A673 (cell line): ENCODE data around the gene TIGD3. TPM values are rescaled to one million over a fixed set of nuclear protein-coding genes. Genes with fewer than 3 reads are reported as not detected.
A peak's percentile ranks its signal among the peaks of the same experiment; 100 is the strongest.

Source experiments
- BruUV-seq: library from RNA; stranded (reverse); fragments of 400-500 nt; replicated peaks from 2 replicates; lab custom pipeline; 2021; lab: Mats Ljungman, UMichigan
- CTCF ChIA-PET: fragments of 300-600 bp; sonication (Branson Sonifier 250); formaldehyde crosslinking; loops from one replicate; lab custom pipeline; 2022; ENCODE audit warnings: antibody characterized with exemption; lab: Charles Lee
- POLR2A ChIA-PET: fragments of 300-600 bp; sonication (Branson Sonifier 250); formaldehyde crosslinking; loops from one replicate; lab custom pipeline; 2022; ENCODE audit warnings: antibody characterized with exemption; ENCODE audit not compliant: low non-redundant PET; lab: Charles Lee
- DNase-seq: peaks from one replicate; pipeline ENCODE4 v3.0.0-alpha.2; 2015; ENCODE audit warnings: low spot score
- H3K27ac ChIP-seq: fragments of 200-600 bp; sonication (generic); 2 replicates; pipeline ENCODE4 v1.5.1; 2016; ENCODE audit warnings: mixed run types, low read depth, mild to moderate bottlenecking, mixed read lengths, antibody characterized with exemption, low read length; ENCODE audit not compliant: poor library complexity, severe bottlenecking
- H3K27me3 ChIP-seq: fragments of 200-600 bp; sonication (generic); replicated peaks from 2 replicates; pipeline ENCODE4 v1.6.1; 2017; ENCODE audit warnings: mixed run types, low read depth, mild to moderate bottlenecking, mixed read lengths, antibody characterized with exemption, low read length; ENCODE audit not compliant: insufficient read depth, poor library complexity
- H3K36me3 ChIP-seq: fragments of 200-600 bp; sonication (generic); 2 replicates; pipeline ENCODE4 v1.6.1; 2016; ENCODE audit warnings: mixed run types, mild to moderate bottlenecking, mixed read lengths, antibody characterized with exemption, low read length; ENCODE audit not compliant: insufficient read depth, poor library complexity, severe bottlenecking
- H3K4me1 ChIP-seq: fragments of 200-600 bp; sonication (generic); 2 replicates; pipeline ENCODE4 v1.6.1; 2017; ENCODE audit warnings: mixed run types, mild to moderate bottlenecking, mixed read lengths, antibody characterized with exemption, low read length; ENCODE audit not compliant: insufficient read depth, poor library complexity, severe bottlenecking
- H3K4me3 ChIP-seq: fragments of 200-600 bp; sonication (generic); 2 replicates; pipeline ENCODE4 v1.5.1; 2016; ENCODE audit warnings: low read depth, mixed run types, mild to moderate bottlenecking, mixed read lengths, low read length; ENCODE audit not compliant: poor library complexity, severe bottlenecking
- H3K9me3 ChIP-seq: fragments of 200-600 bp; sonication (generic); 2 replicates; pipeline ENCODE4 v1.6.1; 2016; ENCODE audit warnings: mixed run types, low read depth, mild to moderate bottlenecking, mixed read lengths, antibody characterized with exemption, low read length; ENCODE audit not compliant: poor library complexity, severe bottlenecking
- EZH2 ChIP-seq: fragments of 200-600 bp; sonication (generic); IDR thresholded peaks from 2 replicates; pipeline ENCODE4 v1.6.1; 2017; ENCODE audit warnings: borderline replicate concordance, low read depth, mild to moderate bottlenecking, mixed read lengths, antibody characterized with exemption, low read length; ENCODE audit not compliant: poor library complexity, severe bottlenecking
- intact Hi-C: fragments of 100-400 bp; cut with micrococcal nuclease; formaldehyde crosslinking; loops from one replicate; pipeline ENCODE4 v1.10.0; 2022; ENCODE audit not compliant: unreplicated experiment
- total RNA-seq: library from RNA; stranded (reverse); gene quantifications from 2 replicates; pipeline ENCODE4 v1.2.3, GENCODE V29; 2021
- TF ChIP-seq, protein P1 (sequence below): fragments of 300-800, 200-600 bp; sonication (generic); conservative IDR thresholded peaks from 2 replicates; pipeline ENCODE4 v1.5.1; 2017; ENCODE audit warnings: low read depth, mild to moderate bottlenecking, antibody characterized with exemption, low read length, moderate library complexity, mixed read lengths

Gene TIGD3
- total RNA-seq, 1 experiment from 2014 or later: 2.3 TPM

GRCh38 chr11:65362320-65362931, 7.9 kb downstream of the TIGD3 start:
- POLR2A ChIA-PET: no interaction called here
- CTCF ChIA-PET: interaction anchor here (0.6 to 1.2 kb wide), 2 partner anchors 15 to 54 kb away, joined by 3 to 4 read pairs; no protein-coding TSS in a partner anchor

DNA sequence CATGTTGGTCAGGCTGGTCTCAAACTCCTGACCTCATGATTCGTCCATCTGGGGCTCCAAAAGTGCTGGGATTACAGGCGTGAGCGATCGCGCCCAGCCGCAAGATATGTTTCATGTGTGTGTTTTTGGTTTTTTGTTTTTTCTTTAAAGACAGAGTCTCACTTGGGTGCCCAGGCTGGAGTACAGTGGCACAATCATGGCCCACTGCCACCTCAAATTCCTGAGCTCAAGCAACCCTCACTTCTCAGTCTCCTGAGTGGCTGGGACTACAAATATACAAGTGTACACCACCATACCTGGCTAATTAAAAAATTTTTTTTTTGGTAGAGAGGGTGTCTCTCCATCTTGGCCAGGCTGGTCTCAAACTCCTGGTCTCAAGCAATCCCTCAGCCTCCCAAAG, 8.4 kb downstream of the TIGD3 start:
- Histone ChIP-seq H3K4me1 (no peaks in the 10 kb centered on the region), H3K4me3 (no peak overlapping the region), H3K9me3 (no peaks in the 10 kb centered on the region), H3K36me3 (no peaks in the 10 kb centered on the region), H3K27me3 (no peaks in the 10 kb centered on the region), H3K27ac (no peak overlapping the region)
- no peak for DNase-seq
- CTCF ChIA-PET: interaction anchor here (0.6 kb wide), 1 partner anchor 15 kb away, joined by 4 read pairs; no protein-coding TSS in a partner anchor
- no peak for TF ChIP-seq EZH2
- TF ChIP-seq, protein P1, sequence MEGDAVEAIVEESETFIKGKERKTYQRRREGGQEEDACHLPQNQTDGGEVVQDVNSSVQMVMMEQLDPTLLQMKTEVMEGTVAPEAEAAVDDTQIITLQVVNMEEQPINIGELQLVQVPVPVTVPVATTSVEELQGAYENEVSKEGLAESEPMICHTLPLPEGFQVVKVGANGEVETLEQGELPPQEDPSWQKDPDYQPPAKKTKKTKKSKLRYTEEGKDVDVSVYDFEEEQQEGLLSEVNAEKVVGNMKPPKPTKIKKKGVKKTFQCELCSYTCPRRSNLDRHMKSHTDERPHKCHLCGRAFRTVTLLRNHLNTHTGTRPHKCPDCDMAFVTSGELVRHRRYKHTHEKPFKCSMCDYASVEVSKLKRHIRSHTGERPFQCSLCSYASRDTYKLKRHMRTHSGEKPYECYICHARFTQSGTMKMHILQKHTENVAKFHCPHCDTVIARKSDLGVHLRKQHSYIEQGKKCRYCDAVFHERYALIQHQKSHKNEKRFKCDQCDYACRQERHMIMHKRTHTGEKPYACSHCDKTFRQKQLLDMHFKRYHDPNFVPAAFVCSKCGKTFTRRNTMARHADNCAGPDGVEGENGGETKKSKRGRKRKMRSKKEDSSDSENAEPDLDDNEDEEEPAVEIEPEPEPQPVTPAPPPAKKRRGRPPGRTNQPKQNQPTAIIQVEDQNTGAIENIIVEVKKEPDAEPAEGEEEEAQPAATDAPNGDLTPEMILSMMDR: no peak
- BruUV-seq: no TSS peak
- POLR2A ChIA-PET: no interaction called here
- intact Hi-C loops: no loop called here

More at GRCh38 chr11:65362320-65362931, 7.9 kb downstream of the TIGD3 start:
- no peak overlapping the region for H3K27ac ChIP-seq
- no peaks in the 10 kb centered on the region for H3K4me1 ChIP-seq
- no peaks in the 10 kb centered on the region for H3K27me3 ChIP-seq
- DNase-seq: no peak
- intact Hi-C loops: no loop called here
- TF ChIP-seq, protein P1: no peak
- no peak for TF ChIP-seq EZH2
- no TSS peak for BruUV-seq
- H3K9me3 ChIP-seq: no peaks in the 10 kb centered on the region
- no peaks in the 10 kb centered on the region for H3K36me3 ChIP-seq
- H3K4me3 ChIP-seq: no peak overlapping the region

DNA sequence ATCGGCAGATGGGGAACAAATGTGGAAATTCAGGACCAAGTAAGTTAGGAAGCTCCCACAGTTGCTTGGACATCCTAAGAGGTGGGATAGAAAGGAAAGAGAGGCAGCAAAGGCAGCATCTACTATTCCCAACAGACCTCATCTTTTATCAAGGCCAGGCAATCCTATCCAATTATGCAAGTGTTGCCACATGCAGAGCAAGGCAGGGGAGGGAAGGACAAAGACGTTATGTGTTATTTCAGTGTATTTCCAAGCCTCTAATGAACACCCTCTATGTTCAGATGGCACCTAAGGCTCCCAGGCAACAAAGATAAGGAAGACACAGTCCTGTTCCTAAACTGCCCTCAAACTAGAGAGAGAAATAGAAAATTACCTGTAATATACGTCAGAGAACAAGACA, 9.2 kb downstream of the TIGD3 start:
- peak; percentile 40 for DNase-seq
- no peaks in the 10 kb centered on the region for H3K9me3 ChIP-seq
- CTCF ChIA-PET: no interaction called here
- no peak overlapping the region for H3K4me3 ChIP-seq
- H3K27me3 ChIP-seq: no peaks in the 10 kb centered on the region
- TF ChIP-seq, protein P1: no peak
- TF ChIP-seq EZH2: no peak
- POLR2A ChIA-PET: no interaction called here
- no peaks in the 10 kb centered on the region for H3K4me1 ChIP-seq
- BruUV-seq: no TSS peak
- intact Hi-C loops: no loop called here
- no peak overlapping the region for H3K27ac ChIP-seq
- no peaks in the 10 kb centered on the region for H3K36me3 ChIP-seq
